Left colon (tissue), 2 donors: ENCODE results near the gene IER5L. TPM values are rescaled to one million over a fixed set of nuclear protein-coding genes. Genes with fewer than 3 reads are reported as not detected.
"Not testable (repeated sequence)": the region's sequence is repeated elsewhere in the genome, so short reads cannot be mapped to it uniquely, and the experiment has no call there.

ENCODE experiments used
- ATAC-seq: fragments of 200-7000 bp; cut with Tn5 transposase; one replicate; pipeline ENCODE4 v1.9.1; 2020; ENCODE audit warnings: mild to moderate bottlenecking, moderate library complexity
- DNase-seq, 2 donors: peaks; one replicate each; pipeline ENCODE4 v3.0.0-alpha.2; 2020
- intact Hi-C, 2 donors: fragments of 100-400 bp; cut with DNase I in 1 of 2; cut with micrococcal nuclease in 1 of 2; formaldehyde crosslinking; loops; one replicate each; pipeline versions ENCODE4 v1.11.2 to v1.14.0; 2022; cut with DNase I, micrococcal nuclease
- total RNA-seq, 2 donors: library from RNA; stranded (reverse); fragmentation: NEBNext Ultra II Directional; extraction: Animal tissue kit (Norgen Biotek cat#: 25700); gene quantifications; one replicate each; pipeline ENCODE4 v1.2.1, GENCODE V29; 2021
- donor health status: DM: no; HTN: no; CAD: no.
- donor health status: DM: yes; HTN: yes; CAD: no.

The IER5L gene
- total RNA-seq, 2 donors from 2014 or later, result 4.3 to 8.8 TPM

GRCh38 chr9:129170229-129170628 is 7.8 kb downstream of the IER5L start:
- DNase-seq, result no peak
- intact Hi-C loops, result loop anchor here in 1 of 2 donors (10.0 kb wide), 2 partner anchors 325 to 435 kb away; no protein-coding TSS in a partner anchor
- ATAC-seq, result no peak

- intact Hi-C loops, result no loop called here
- DNase-seq, result peak; percentile 91 to 93
- ATAC-seq, result peak; percentile 85
Measured at GRCh38 chr9:129166623-129167557, 11.2 kb downstream of the IER5L start.

DNA sequence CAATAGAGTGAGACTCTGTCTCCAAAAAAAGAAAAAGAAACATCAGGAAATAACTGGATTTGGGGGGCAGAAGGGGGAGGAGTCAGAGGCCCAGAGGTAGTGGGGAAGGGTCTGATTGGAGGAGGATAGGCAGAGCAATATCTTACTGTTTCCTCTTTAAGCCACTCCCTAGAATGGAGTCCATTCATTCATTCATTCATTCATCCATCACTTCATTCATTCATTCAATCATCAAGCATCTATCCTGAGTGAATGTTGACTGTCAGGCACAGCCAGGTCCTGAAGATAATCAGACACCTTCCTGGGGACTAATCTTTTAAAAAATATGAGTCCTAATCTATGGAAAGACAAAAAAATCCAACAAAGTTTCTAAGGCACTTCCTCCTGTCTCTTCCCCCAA is 12.9 kb downstream of the IER5L start:
- no peak for DNase-seq
- intact Hi-C loops, result no loop called here
- ATAC-seq, result no peak

DNA sequence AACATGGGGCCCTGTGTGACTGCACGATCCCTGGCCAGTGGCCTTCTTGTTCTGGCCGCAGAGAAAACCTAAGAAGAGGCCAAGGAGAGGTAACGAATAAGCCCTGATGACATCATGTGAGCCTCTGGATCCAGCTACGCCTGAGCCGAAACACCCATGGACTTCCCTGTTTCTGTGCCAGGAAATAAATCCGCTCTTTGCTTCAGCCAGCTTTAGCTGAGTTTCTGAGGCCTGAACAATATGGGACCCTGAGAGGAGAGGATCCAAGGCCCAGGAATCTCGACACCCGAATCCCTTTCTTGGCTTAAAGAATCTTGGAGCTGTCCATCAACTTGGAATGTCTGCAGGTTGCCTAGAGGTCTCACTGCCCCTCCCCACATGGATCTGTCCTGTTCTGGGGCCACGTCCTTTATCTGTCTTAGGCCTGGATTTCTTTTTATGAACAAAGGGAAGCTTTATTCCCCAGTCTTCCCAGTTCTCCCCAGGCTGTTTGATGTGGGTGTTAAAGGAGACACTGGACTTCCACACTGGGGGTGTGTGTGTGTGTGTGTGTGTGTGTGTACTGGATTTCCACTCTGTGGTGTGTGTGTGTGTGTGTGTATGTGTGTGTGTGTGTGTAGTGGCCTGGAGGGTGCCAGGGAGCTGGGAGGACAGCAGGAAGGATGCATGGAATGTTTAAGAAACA is 13.7 kb downstream of the IER5L start:
- ATAC-seq, result peak; percentile 66
- DNase-seq, result peak; percentile 52 to 67
- intact Hi-C loops, result no loop called here

GRCh38 chr9:129163753-129164152 is 14.3 kb downstream of the IER5L start:
- DNase-seq (no peak), ATAC-seq (no peak)
- intact Hi-C loops, result no loop called here

DNA sequence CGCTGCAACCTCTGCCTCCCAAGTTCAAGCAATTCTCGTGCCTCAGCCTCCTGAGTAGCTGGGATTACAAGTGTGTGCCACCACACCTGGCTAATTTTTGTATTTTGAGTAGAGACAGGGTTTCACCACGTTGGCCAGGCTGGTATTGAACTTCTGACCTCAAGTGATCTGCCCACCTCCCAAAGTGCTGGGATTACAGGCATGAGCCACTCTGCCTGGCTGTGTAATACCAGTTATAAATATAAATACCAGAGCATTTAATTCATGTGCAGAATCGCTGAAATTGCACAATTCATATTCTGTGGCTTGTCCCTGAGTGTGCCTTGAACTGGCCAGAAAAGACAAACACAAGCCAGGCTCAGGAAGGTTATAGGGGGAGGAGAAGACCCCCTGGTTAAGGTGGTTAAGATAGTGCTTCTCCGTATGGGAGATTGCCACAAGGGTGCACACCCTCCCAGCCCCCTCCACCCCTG is 14.8 kb downstream of the IER5L start:
- intact Hi-C loops, ATAC-seq, DNase-seq: not testable (repeated sequence)

DNA sequence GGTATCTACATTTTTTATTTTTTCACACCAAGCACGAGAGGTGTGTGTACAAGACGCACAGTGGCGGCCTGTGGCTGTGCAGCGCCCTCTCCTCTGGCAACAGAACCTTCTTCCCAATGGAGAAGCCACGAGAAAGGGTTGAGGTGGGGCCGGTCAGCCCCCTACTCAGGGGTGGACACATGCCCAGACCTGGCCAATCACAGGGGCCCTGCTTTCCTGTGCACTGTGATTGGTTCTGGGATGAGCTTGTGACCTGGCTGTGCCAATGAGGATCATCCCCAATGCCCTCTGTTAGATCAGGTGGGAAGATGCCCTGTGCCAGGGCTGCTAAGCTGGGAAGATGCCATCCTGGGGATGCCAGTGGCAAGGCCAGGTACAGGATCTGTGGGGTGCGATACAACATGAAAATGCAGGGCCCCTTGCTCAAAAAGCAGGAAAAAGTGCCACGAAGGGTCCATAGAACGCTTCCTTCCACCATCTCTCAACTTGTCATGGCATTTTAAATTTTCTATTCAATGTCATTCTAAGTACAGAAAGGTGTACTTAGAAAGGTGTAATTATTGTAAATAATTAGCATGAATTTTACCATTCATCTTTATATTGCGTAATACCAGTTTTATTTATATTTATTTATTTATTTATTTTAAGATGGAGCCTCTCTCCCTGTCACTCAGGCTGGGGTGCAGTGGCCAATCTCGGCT is 15.4 kb downstream of the IER5L start:
- intact Hi-C loops, result no loop called here
- DNase-seq (no peak), ATAC-seq (no peak)

- DNase-seq (no peak), ATAC-seq (no peak)
- intact Hi-C loops, result no loop called here
Measured at GRCh38 chr9:129161534-129161837, 16.6 kb downstream of the IER5L start.

DNA sequence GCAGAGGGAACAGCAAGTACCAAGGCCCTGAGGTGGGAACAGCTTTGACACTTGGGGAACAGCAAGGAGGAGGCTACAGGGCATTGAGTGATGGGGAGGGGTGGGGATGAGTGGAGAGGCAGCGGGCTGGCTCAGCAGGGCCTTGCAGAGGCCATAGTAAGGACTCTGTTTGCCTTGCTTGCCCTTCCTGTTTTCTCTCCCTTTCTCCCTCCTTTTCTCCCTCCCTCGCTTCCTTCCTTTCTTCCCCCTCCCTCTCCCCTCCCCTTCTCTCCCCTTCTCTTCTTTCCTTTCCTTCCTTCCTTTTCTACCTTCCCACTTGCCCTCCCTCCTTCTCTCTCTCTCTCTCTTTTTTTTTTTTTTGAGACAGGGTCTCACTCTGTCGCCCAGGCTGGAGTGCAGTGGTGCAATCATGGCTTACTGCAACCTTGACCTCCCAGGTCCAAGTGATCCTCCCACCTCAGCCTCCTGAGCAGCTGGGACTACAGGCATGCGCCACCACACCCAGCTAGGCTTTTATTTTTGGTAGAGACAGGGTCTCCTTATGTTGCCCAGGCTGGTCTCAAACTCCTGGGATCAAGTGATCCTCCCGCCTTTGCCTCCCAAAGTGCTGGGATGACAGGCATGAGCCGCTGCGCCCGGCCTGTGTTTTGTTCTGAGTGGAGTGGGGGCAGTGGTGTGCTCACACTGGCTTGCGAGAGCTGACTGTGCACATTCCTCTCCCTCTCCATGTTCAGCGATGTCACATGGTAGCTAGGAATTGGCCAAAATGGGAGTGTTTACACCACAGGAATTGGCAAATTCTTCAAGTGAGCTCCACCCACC is 17.1 kb downstream of the IER5L start:
- ATAC-seq (no peak), DNase-seq (no peak)
- intact Hi-C loops, result no loop called here

DNA sequence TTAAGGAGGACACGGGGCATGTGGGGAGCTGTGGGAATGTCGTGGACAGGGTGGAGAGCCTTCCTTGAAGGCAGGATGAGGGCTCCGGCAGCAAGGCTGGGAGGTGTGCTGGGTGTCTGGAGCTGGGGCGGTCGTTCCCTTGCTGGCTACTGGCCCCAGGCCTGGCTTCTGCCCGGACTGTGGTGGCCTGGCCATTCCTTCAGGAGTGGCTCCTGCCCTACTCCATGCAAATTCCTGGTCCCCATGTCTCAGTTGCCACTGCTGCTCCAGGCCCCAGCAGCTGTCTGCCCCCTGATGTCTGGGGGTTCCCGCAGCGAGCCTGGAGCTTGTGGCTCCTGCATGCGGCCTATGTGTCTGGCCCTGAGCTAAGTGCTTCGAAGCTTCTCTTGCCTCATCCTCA is 21.9 kb downstream of the IER5L start:
- ATAC-seq (no peak), DNase-seq (no peak)
- intact Hi-C loops, result no loop called here

- intact Hi-C loops, result no loop called here
- ATAC-seq (no peak), DNase-seq (no peak)
Measured at GRCh38 chr9:129154866-129155477, 23.1 kb downstream of the IER5L start.

DNA sequence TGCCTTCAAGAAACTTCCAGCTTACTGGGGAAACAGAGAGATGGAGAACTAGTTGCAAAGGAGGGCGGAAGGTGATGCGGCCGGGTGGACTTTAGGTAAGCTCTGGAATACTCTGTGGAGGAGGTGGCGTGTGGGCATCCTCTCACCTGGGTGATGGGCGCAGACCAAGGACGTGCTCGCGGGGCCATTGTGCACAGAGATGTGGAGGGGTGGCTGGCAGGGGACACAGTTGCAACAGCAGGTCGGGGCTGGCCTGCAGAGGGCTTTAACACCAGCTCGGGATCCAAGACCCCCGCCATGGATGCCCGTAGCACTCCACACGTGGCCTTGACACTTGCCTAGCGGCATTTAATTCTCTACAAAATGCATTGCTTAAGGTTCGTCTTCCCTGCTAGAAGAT is 26.6 kb downstream of the IER5L start:
- DNase-seq (no peak), ATAC-seq (no peak)
- intact Hi-C loops, result no loop called here

DNA sequence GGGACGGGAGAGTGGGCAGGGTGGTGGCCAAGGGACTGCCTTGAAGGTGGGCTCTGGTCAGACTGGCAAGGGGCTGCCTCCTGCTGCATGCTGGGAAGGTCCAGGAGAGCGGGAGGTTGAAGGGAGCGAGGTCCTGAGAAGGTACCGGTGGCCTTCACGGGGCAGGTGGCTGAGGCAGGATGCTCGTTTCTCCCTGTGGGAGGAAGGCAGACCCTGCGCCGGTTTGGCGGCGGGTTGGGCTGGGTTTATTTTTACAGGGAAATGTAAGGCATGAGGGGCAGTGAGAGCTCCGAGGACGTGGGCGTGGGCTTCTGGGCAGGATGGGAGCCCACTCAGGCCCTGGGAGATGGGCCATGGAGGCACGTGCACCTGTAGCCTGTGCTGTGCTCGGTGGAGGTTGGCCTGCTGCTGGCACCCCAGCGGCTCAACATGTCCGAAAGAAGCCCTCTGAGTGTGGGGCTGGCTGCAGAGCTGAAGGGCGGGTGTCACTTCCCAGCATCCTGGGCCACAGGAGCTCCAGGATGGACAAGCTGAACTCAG is 27.3 kb downstream of the IER5L start:
- ATAC-seq, result no peak
- no peak for DNase-seq
- intact Hi-C loops, result no loop called here

- DNase-seq (no peak), ATAC-seq (no peak)
- intact Hi-C loops, result no loop called here
Measured at GRCh38 chr9:129150122-129150521, 27.9 kb downstream of the IER5L start.

DNA sequence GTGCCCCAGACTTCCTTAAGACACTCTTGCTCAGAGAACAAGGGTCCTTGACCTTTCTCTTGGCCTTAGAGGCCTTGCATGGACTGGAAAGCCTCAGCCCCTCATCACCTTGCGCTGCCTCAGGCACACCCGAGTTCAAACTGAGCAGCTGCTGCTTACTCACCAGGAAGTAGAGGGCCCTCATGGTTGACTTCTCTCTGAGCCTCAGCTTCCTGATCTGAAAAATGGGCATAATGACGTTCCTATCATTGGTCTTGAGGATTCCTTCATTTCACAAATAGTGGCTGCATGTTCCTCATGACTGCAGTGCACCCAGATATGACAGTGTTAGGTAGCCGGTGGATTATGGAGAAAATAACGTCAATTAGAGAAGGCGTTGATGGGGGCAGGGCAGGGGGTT is 28.6 kb downstream of the IER5L start:
- intact Hi-C loops, result loop anchor here (10.0 kb wide), 2 partner anchors 335 to 345 kb away; no protein-coding TSS in a partner anchor
- DNase-seq, result no peak
- ATAC-seq, result no peak

GRCh38 chr9:129148463-129149204 is 29.4 kb downstream of the IER5L start:
- ATAC-seq (no peak), DNase-seq (no peak)
- intact Hi-C loops, result loop anchor here (10.0 kb wide), 2 partner anchors 336 to 346 kb away; no protein-coding TSS in a partner anchor

DNA sequence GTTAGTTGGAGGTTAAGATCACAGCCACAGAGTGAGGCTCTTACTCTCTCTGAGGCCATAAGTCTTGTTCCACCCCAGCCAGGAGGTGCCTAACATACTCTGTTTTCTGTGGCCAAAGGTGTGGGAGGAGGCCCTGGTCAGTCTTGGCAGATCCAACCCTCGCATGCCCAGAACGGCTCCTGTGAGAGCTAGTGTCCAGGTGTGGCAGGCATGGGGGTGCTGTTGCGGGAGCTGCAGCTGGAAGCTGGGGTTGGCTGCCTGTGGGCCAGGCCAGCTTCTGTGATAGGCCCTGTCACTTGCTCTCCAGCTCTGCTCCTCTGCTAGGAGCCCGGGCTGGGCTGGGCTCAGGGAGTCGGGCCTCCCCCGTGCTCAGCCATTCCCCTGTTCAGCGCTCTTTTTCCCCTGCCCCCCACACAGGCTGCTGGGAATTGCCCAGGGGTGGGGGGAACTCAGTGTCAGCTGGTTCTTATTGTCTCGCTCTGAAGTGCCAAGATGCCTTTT is 31.6 kb downstream of the IER5L start:
- no peak for ATAC-seq
- no peak for DNase-seq
- intact Hi-C loops, result loop anchor here (10.0 kb wide), 2 partner anchors 338 to 348 kb away; no protein-coding TSS in a partner anchor
